ENCODE measurements around the gene GCN1.

GRCh38 chr12:120183211-120183631 lies 11.3 kb downstream of the GCN1 start:
- TF ChIP-seq CTCF (IDR thresholded peaks at IDR 0.05): no peak
- TF ChIP-seq POLR2A (IDR thresholded peaks at IDR 0.05): no peak
